Measurements from ENCODE around the gene ETF1.

ETF1 gene

DNA sequence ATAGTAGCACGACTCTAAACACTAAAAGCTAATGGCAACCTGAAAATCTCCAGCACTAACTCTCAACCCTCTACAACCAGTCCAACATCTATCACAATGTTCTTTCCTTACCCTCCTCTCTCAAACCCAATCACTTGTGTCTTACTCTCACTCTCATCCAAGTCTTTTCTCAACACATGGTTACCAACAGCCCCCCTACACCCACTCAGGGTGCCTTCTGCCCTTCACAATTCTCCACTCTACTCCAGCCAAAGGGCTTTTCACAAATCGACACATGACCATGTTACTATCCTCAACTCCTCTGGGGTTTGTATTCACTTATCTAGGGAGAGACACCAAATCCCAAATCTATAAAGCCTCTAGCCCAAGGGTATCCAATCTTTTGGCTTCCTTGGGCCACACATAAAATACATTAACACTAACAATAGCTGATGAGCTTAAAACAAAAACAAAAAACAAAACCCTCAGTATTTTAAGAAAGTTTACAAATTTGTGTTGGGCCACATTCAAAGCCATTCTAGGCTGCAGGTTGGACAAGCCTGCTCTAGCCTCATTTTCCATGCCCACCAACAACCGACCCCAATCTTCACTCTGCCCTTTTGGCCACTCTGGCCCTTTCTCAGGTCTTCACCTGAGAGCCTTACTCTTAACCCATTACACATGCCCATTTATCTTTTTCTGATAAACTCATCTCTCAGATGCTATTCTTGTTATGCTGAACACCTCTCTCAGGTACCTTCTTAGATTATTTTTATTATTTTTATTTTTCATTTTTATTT is 20.5 kb upstream of the ETF1 start:
- no peak for DNase-seq (ENCODE audit: low read depth in 2 of 2)

DNA sequence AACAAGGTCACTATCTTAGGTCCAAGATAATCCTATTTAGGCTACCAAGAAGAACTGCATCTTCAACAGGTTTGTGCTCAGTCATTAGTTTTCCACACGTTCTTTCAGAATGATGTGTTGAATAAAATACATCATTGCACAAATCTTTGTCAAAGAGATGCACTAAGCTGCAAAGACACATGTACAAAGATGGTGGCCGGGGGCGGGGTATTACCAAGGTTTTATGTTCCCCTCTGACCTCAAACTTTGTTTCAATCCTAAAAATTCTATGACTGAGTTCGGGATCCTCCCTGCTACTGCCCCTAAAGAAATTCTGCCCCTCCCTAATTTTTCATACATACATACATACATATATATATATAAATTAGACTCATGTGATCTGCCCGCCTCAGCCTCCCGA is 17.9 kb upstream of the ETF1 start:
- no peak for DNase-seq (ENCODE audit: low read depth in 2 of 2)

DNA sequence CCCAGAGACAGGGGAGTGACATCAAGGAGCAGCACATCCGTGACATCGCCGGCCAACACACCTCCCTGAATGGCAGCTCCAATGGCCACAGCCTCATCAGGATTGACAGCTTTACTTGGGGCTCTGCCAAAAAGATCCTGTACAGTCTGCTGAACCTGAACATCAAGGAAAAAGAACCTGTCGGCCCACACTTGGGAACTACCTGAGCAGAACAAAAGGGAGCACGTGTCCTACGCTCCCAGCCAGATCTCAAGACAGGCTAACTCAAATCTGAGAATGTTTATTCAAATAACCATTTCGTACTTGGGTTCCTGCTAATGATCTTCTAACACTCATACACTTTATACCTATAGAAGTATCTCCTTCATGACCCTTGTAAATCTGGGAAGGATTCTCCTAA is 16.9 kb upstream of the ETF1 start:
- DNase-seq (ENCODE audit: low read depth in 2 of 2): no peak

DNA sequence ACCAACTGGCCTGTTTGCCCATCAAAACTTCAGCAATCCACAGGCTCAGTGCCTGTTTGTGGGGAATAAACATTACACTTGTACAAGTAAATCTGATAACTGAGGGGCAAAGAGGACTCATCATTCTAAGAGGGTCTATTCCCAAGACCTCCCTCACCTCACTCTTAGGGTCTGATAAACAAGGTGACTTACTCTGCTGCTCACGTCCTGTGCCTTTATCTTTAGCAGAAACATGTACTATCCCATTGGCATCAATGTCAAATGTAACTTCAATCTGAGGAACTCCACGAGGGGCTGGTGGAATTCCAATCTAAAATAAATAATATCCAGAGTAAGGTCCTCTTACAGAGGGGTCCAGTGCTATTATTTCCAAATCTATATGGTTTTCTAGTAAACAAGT is 14.6 kb upstream of the ETF1 start:
- DNase-seq (ENCODE audit: low read depth in 2 of 2): no peak

DNA sequence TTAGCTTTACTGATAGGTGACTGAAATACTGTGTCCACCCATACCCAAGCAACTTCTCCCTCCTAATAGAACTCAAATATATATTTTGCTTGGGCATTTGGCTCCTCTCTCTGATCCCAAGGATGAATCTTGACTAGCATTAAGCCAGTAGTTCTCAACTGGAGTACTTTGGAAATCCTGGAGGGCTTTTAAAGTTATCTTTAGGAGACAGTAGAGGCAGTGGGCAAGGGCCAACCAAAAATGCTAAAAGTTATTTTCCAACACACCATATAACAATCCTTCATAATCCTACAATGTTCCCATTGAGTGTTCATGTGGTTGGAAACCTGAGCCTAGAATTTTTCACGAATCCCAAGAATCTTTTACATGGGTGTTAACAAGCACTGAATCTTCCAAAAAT is 11.1 kb upstream of the ETF1 start:
- no peak for DNase-seq (ENCODE audit: low read depth in 2 of 2)

DNA sequence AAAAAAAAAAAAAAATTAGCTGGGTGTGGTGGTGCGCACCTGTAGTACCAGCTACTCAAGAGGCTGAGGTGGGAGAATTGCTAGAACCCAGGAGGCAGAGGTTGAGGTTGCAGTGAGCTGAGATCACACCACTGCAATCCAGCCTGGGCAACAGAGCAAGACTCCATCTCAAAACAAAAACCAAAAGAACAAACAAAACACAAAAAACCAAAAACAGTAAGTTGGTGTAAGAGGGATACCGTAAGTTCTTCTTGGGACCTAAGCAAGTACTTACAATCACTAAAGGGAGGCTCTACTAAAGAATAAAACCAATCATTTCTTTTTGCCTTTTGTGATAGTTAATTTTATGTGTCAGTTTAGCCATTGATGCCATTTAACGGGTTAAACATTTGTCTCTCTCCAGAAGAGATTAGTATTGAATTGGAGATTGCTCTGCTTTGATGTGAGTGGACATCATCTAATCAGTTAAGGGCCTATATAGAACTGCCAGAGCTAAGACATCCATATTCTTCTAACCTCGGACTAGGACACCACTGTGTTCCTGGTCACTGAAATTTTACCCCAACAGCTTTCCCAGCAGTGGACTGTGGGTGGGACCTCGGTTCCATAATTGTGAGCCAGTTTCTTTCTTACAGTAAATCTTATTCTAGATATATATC is 10.5 kb upstream of the ETF1 start:
- DNase-seq (ENCODE audit: low read depth in 2 of 2): no peak

DNA sequence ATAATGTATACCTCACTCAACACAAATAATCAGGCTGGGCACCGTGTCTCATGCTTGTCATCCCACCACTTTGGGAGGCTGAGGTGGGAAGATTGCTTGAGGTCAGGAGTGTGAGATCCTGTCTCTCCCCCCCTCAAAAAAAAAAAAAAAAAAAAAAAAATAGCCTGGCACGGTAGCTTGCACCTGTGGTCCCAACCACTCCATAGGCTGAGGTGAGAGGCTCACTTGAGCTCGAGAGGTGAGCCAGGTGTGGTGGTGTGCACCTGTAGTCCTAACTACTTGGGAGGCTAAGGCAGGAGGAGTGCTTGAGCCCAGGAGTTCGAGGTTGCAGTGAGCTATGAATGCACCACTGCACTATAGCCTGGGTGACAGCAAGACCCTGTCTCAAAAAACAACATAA is 9.6 kb upstream of the ETF1 start:
- no peak for DNase-seq (ENCODE audit: low read depth in 2 of 2)

DNA sequence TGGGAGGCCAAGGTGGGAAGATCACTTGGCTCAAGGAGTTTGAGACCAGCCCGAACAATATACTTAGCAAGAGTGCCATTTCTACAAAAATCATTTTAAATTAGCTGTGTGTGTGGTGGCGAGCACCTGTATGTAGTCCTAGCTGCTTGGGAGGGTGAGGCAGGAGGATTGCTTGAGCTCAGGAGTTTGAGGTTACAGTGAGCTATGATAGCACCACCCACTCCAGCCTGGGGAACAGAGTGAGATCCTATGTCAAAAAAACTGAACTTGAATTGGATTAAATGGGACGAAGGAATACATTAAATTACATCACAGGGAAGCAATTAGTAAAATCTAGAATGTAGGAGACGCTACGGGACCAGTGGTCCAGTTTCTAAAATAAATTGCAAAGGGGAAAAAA is 6.4 kb upstream of the ETF1 start:
- no peak for DNase-seq (ENCODE audit: low read depth in 2 of 2)

DNA sequence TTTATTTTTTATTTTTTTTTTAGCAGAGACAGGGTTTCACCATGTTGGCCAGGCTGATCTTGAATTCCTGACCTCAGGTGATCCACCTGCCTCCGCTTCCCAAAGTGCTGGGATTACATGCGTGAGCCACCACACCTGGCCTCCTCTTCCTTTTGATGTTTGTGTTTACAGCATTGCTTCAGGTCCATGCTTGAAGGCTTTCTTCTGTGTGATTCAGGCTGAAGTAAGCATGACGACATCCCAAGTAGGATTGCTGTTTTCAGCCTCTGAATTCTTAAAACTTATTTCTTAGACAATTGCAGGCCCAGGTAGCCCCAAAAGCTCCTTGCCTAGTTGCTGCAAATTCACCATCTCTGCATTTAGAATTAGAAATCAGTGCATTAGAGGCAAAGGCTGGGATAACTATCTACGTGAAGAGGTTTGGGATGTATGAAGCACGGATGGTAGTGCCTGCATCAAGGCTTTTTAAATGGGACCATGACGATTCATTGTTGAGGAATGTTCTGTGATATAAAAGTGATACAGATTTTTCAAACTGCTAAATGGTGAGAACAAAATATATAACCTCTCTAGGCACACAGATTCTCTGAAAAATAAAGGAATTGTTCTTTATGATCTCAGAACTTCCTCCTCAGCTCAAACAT is 3.0 kb upstream of the ETF1 start:
- no peak for DNase-seq (ENCODE audit: low read depth in 2 of 2)

DNA sequence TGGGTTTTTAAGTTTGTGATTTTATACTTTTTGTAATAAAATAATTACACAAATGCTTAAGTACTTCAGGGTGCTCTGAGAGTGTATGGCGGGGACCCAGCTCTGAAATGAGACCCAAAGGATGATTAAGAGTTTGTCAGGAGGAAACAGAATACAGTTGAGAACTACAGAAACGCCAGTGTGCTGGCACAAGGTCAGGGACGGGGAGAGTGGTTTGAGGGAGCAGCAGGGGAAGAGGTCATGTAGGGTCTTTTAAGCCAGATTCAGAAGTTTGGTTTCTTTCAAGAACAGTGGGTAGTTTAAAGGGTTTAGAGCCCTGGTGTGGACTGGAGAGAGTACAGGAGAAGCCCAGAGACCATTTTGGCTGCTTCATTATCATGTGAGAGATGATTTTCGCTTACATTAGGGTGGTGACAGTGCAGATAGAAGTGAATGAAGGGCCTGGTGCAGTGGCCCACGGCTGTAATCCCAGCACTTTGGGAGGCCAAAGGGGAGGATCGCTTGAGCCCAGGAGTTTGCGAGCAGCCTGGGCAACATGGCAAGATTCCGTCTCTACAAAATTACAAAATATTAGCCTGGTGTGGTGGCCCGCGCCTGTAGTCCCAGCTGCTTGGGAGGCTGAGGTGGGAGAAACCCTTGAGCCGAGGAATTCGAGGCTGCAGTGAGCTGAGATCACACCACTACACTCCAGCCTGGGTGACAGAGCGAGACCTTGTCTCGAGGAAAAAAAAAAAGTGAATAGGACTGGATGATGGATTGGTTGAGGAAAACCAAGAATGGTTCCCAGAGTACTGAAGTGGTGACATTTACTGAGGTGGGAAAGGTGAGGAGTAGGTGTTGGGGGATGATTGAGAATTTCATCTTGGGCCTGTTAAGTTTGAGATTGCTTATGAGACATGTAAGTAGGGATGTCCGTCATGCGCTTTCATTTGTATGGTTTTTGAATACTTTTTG is 1.4 kb upstream of the ETF1 start:
- no peak for DNase-seq (ENCODE audit: low read depth in 2 of 2)

DNA sequence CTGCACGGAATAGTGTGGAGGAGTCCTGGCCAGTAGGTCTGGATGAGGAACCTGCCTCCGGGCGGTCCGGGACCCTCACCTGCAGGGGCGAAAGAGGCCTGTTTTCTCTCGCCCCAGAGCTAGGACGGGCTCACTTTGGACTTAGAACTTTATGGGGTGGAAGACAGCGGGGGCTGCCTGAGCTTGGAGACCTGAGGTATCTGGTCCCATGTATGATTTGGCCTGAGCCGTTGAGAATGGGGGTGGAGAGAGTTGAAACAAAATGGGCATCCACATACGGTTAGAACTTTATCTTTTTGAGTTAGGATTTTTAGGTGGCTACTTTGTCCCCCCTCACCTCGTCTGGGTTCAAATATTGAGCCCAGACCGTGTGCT is 681 bp upstream of the ETF1 start:
- DNase-seq (ENCODE audit: low read depth in 2 of 2): no peak

DNA sequence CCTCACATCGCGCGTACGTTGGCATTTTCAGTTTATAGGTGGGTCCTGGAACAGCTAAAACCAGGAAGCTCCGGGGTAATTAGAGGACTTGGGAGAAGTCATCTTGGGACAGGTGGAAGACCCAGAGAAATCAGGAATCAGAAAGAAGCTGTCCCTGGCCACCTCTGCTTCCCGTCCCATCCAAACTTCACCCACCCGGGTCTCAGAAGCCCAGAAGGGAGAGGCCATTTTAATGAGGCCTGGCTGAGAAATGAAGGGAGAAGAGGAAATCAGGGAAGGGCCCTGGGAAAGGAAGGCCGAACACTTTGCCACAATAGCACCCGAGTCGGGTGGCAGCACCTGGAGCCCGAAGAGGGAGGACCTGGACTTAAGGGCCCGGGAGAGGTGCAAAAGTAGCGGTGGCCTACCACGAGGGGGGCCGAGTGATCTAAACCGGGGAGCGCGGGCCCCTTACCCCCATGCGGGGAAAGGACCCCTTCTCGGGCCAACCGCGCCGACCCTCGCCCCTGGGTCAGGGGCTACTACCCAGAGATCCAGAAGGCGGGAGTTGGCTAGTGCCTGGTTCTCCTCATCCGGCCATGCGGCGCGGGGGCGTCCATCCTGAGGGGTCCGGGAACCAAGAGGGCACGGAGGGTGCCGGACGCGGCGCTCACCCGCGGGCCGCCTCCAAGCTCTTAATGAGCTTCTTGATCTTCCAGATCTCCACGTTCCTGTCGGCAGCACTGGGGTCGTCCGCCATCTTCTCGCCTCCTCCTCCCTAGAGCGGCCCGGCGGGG is 668 bp downstream of the ETF1 start:
- DNase-seq (ENCODE audit: low read depth in 2 of 2): no peak

DNA sequence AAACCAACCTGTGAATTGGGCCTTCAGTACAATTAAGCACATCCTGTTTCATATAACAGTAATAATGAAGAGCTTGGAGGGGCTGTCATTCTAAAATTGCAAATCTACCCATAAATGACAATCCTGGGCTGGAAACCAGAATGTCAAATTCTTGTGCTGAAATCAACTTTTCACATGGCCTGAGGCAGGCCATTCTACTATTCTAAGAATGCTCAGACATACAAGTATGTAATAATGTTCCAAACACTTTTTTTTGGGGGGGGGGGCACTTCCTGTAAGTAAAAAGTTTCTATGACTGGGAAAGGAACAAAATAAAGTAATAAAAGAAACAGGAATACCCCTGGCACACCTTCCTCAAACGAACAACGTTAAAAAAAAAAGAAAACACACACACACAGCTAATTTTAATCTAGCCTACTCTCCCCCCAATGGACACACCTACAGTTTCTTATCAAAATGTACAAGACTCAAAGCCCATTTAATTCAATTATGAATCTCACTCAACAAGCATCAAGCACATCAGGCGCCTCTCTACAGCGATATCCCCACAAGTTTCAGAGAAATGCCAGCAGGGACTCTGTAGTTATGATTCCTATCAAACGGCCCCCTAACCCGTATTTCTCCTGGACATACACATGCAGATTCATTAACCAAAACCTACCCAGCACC is 1.4 kb downstream of the ETF1 start:
- DNase-seq (ENCODE audit: low read depth in 2 of 2): no peak

DNA sequence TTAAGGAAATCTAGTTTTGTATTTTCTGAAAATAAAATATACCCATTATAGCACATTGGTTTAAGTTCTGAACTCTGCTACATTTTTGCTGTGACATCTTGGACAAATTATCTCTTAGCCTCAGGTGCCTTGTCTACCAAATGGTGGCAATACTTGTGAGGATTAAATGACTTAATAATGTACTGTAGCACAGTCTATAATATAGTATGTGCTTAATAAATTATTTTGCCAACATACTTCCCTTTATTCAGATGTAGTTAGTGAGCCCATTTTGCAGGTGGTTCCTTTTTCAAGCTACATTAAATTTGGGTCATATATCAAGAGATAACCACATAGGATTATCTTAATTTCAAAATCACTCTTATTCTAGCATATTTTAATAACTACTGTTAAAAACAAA is 3.2 kb downstream of the ETF1 start:
- DNase-seq (ENCODE audit: low read depth in 2 of 2): no peak

DNA sequence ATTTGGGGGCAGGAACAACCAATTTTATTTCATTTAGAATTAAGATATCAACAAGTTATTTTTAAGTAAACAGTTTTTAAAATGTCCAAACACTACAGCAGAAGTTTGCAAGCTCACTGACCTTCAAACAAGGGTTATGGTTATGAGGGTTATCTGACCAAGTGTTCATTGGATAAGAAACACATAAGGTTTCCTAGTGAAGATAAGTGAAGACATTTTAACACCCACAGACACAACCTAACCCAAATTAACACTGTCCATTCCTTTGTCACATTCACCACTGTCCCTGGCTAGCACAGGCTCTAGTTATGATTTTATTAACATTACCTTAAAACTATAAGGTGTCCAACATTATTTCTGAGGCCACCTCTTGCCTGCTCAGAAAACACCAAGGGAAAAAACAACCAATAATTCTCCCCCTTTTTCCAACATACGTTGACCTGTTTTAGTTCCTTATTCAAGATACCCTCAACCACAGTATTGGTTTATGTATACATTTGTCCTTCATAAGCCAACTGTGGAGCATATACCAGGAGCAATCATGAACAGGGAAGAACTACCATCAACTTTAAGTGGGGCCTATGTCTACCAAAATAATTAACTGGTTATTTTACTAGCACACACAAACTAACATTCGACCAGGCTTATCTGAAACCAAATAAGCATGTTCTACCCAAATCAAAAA is 4.0 kb downstream of the ETF1 start:
- no peak for DNase-seq (ENCODE audit: low read depth in 2 of 2)

DNA sequence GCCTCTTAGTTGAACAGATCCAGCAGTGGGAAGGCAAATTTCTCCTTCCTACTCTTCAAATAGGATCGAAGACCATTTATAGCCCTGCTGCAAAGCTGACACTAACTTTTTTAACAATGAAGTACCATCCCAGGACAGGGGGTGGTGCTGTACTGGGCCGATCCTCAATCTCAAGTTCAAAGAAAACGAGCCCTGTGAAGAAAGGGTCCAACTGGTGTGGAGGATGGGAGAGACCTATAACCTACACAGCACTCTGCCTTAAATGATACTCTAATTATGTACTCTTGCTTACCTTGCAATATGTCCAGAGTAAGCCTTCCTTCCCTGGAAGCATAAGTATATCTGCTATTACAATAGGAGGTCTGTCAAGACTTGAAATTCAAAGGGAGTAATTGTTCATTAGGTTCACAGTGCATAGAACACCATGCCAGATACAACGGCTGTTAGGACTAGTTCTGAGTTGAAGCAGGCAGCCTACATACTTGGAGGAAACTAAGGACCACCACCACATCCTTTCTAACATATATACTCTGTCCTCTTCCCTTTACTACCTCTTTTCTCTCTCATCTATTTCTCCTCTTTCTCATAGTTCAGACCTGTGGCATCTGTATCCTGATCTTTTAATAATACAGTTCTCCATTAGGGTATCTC is 6.2 kb downstream of the ETF1 start:
- no peak for DNase-seq (ENCODE audit: low read depth in 2 of 2)

DNA sequence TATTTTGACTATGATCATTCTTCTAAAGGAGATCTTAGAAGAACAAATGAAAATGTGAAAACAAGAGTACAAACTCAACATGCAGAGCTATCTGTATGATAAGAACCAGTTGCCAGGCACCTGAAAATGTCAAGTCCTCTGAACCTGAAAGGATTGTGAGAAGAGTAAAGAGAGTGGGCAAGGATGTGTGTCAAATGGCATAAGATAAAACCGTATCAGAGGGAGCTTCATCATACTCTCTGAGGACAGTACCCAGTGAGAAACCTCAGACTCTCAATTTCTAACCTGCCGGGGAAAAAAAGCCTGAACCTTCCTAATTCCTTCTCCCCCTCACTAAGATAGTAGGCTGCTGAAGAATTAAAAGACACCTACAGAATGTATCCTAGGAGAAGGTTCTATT is 6.8 kb downstream of the ETF1 start:
- no peak for DNase-seq (ENCODE audit: low read depth in 2 of 2)

DNA sequence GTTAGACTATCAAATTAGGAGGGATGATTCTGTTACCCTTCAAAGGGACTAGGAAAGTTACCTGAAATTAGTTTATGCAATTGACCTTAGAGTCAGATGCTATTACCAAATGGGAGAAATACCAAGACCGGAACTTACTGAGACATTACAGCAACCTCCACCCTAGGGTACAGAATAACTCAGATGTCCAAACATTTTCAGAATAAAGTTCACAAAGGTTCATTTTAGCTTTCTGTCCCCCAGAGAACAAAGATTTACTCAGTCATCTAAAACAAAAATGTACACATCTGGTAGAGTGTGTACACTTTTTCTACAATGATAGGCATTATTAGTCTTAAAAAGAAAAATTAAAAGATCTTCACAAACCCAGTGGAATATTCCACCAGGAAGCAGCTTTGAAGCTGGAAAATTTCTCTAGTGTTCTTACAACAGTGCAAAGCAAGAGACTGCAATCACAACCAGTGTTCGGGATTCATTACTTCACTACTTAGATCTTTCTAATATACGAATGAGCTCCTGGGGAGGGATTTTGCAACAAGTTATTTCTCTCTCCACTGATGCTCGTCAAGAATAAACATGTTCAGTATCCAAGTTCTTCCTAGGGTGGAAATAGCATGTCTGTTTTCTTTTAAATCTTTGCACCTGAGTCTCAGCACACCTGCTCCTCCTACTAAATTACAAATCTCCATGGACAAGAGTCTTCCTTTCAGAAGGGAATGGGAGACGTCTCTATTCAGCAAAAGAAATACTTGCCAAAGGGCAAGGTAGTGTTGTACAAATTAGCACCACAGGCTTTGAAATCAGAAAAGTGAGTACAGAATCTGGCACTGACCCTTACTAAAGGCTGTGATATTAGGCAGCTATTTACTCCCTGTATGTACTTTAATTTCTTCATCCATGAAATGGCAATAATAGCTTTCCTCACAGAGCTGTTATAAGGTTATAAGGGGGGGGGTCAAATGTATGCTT is 8.8 kb downstream of the ETF1 start:
- DNase-seq (ENCODE audit: low read depth in 2 of 2): no peak

DNA sequence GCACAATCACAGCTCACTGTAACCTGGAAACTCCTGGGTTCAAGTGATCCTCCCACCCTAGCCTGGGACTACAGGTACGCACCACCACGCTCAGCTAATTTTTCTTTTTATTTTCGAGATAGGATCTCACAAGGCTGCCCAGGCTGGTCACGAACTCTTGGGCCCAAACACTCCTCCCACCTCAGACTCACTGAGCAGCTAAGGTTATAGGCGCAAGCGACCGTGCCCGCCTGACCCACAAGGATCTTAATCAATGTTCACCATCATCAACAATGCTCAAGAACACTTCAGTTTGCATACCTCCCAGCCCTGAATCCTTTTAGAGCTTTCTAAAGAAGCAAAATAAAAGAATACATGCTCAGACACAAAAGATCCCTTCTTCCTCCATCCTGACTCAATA is 13.2 kb downstream of the ETF1 start:
- no peak for DNase-seq (ENCODE audit: low read depth in 2 of 2)
